Measurements from ENCODE around the gene GLIPR2.
"Not testable (repeated sequence)": the region's sequence is repeated elsewhere in the genome, so short reads cannot be mapped to it uniquely, and the experiment has no call there.

DNA sequence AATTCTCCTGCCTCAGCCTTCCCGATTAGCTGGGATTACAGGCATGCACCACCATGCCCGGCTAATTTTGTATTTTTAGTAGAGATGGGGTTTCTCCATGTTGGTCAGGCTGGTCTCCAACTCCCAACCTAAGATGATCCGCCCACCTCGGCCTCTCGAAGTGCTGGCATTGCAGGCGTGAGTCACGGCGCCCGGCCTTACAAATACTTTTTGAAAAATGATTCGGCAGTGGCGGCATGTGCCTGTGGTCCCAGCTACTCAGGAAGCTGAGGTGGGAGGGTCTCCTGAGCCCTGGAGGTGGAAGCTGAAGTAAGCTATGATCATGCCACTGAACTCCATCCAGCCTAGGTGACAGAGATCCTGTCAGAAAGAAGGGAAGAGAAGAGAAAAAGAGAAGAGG is 23.6 kb downstream of the GLIPR2 start:
- TF ChIP-seq POLR2A (IDR thresholded peaks at IDR 0.05; ENCODE audit: extremely low read depth, insufficient read length); MAX (IDR thresholded peaks at IDR 0.05; ENCODE audit: low read depth, low read length): not testable (repeated sequence)
- TF ChIP-seq, protein P1, sequence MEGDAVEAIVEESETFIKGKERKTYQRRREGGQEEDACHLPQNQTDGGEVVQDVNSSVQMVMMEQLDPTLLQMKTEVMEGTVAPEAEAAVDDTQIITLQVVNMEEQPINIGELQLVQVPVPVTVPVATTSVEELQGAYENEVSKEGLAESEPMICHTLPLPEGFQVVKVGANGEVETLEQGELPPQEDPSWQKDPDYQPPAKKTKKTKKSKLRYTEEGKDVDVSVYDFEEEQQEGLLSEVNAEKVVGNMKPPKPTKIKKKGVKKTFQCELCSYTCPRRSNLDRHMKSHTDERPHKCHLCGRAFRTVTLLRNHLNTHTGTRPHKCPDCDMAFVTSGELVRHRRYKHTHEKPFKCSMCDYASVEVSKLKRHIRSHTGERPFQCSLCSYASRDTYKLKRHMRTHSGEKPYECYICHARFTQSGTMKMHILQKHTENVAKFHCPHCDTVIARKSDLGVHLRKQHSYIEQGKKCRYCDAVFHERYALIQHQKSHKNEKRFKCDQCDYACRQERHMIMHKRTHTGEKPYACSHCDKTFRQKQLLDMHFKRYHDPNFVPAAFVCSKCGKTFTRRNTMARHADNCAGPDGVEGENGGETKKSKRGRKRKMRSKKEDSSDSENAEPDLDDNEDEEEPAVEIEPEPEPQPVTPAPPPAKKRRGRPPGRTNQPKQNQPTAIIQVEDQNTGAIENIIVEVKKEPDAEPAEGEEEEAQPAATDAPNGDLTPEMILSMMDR (IDR thresholded peaks at IDR 0.05; ENCODE audit: low read depth, low read length): not testable (repeated sequence)
